H1 (cell line): ENCODE data around the gene ARHGEF11. TPM values are rescaled to one million over a fixed set of nuclear protein-coding genes. Genes with fewer than 3 reads are reported as not detected.

Experiments used
- CTCF ChIA-PET: fragments of 300-600 bp; sonication (Branson Sonifier 250); formaldehyde crosslinking; loops from one replicate; lab custom pipeline; 2021; ENCODE audit not compliant: partially characterized antibody; lab: Charles Lee
- POLR2A ChIA-PET: fragments of 300-600 bp; sonication (Branson Sonifier 250); formaldehyde crosslinking; loops from one replicate; lab custom pipeline; 2021; ENCODE audit warnings: inconsistent platforms; ENCODE audit not compliant: partially characterized antibody; lab: Charles Lee
- DNase-seq, 2 experiments: peaks; one replicate each; pipeline versions ENCODE4 v3.0.0 to v3.0.0-alpha.2; 2010 to 2022; ENCODE audit warnings: low spot score in 2 of 2, low read depth in 1 of 2, mixed read lengths in 1 of 2
- FAIRE-seq: peaks from 2 replicates; lab custom pipeline; 2011; peaks lifted over from hg19 to GRCh38; lab: Jason Lieb, UNC
- H2AFZ ChIP-seq: 2 replicates; pipeline ENCODE4 v1.8.1; 2012; ENCODE audit warnings: low read length, inconsistent platforms
- H2AK5ac ChIP-seq: 2 replicates; pipeline ENCODE4 v1.6.1; 2013; ENCODE audit warnings: low read depth, low read length
- H2BK120ac ChIP-seq: replicated peaks from 2 replicates; pipeline ENCODE3; 2013; ENCODE audit warnings: low read depth, low read length, inconsistent platforms
- H2BK12ac ChIP-seq: 2 replicates; pipeline ENCODE4 v1.6.1; 2013; ENCODE audit warnings: low read depth, low read length
- H2BK15ac ChIP-seq: 2 replicates; pipeline ENCODE4 v1.6.1; 2013; ENCODE audit warnings: low read length
- H2BK20ac ChIP-seq: 2 replicates; pipeline ENCODE4 v1.6.1; 2013; ENCODE audit warnings: low read length
- H2BK5ac ChIP-seq: 2 replicates; pipeline ENCODE4 v1.6.1; 2013; ENCODE audit warnings: low read depth, low read length
- H3K14ac ChIP-seq: 2 replicates; pipeline ENCODE4 v1.6.1; 2013; ENCODE audit warnings: inconsistent platforms; ENCODE audit not compliant: insufficient read length
- H3K18ac ChIP-seq: 2 replicates; pipeline ENCODE4 v1.6.1; 2013; ENCODE audit warnings: low read length; ENCODE audit errors: extremely low read depth
- H3K23ac ChIP-seq: 2 replicates; pipeline ENCODE4 v1.6.1; 2013; ENCODE audit warnings: inconsistent platforms; ENCODE audit not compliant: insufficient read length
- H3K23me2 ChIP-seq: 2 replicates; pipeline ENCODE4 v1.6.1; 2013; ENCODE audit warnings: low read depth, low read length
- H3K27ac ChIP-seq: 2 replicates; pipeline ENCODE4 v1.6.1; 2011; ENCODE audit warnings: low read depth, low read length, inconsistent platforms
- H3K27me3 ChIP-seq, 4 experiments: replicated peaks in 1 of 4; 1 replicate in 1 of 4; 2 replicates in 3 of 4; pipeline versions ENCODE4 v1.6.1 to v1.8.1; 2011 to 2013; ENCODE audit warnings: low read length in 3 of 4, mild to moderate bottlenecking in 3 of 4, inconsistent platforms in 2 of 4, mixed read lengths in 2 of 4, moderate library complexity in 1 of 4; ENCODE audit not compliant: control insufficient read depth in 3 of 4, insufficient read depth in 3 of 4; ENCODE audit errors: extremely low read depth in 1 of 4
- H3K36me3 ChIP-seq, 4 experiments: 2 replicates each; pipeline versions ENCODE4 v1.6.1 to v1.8.1; 2011 to 2013; ENCODE audit warnings: mild to moderate bottlenecking in 4 of 4, low read length in 3 of 4, moderate library complexity in 2 of 4, control low read depth in 1 of 4, inconsistent platforms in 1 of 4; ENCODE audit not compliant: insufficient read depth in 4 of 4, control insufficient read depth in 2 of 4
- H3K4ac ChIP-seq: replicated peaks from 2 replicates; pipeline ENCODE3; 2013; ENCODE audit warnings: low read length, low read depth, mixed read lengths, inconsistent platforms; ENCODE audit not compliant: insufficient read length
- H3K4me1 ChIP-seq, 4 experiments: replicated peaks in 1 of 4; 1 replicate in 1 of 4; 2 replicates in 3 of 4; pipeline versions ENCODE4 v1.6.1 to v1.8.1; 2011 to 2013; ENCODE audit warnings: low read length in 3 of 4, inconsistent platforms in 2 of 4, mixed read lengths in 1 of 4; ENCODE audit not compliant: insufficient read depth in 4 of 4, control insufficient read depth in 3 of 4
- H3K4me2 ChIP-seq, 2 experiments: 2 replicates each; pipeline versions ENCODE4 v1.6.1 to v1.8.1; 2011 to 2013; ENCODE audit warnings: low read depth in 2 of 2, low read length in 2 of 2, control low read depth in 1 of 2, inconsistent platforms in 1 of 2, mild to moderate bottlenecking in 1 of 2; ENCODE audit not compliant: insufficient read depth in 1 of 2
- H3K4me3 ChIP-seq, 4 experiments: fragments of 200-600, 300-600 bp in 1 of 4; sonication (generic), shearing (Covaris generic), sonication (Bioruptor Twin) in 1 of 4; 2 replicates each; pipeline versions ENCODE4 v1.5.1 to v1.8.1; 2011 to 2016; ENCODE audit warnings: low read length in 4 of 4, low read depth in 3 of 4, control low read depth in 2 of 4, inconsistent platforms in 2 of 4, mild to moderate bottlenecking in 2 of 4, mixed read lengths in 1 of 4, moderate library complexity in 1 of 4; ENCODE audit not compliant: insufficient read depth in 2 of 4; ENCODE audit errors: extremely low read depth in 1 of 4
- H3K56ac ChIP-seq: replicated peaks from 2 replicates; pipeline ENCODE3; 2013; ENCODE audit warnings: low read depth, mild to moderate bottlenecking, mixed read lengths, low read length, inconsistent platforms; ENCODE audit not compliant: insufficient read length
- H3K79me1 ChIP-seq: 2 replicates; pipeline ENCODE4 v1.6.1; 2013; ENCODE audit warnings: low read depth, low read length, control low read depth
- H3K79me2 ChIP-seq, 2 experiments: 2 replicates each; pipeline versions ENCODE4 v1.6.1 to v1.8.1; 2012 to 2013; ENCODE audit warnings: low read length in 2 of 2, mild to moderate bottlenecking in 2 of 2, inconsistent platforms in 1 of 2; ENCODE audit not compliant: insufficient read depth in 2 of 2, control insufficient read depth in 1 of 2
- H3K9ac ChIP-seq, 4 experiments: replicated peaks in 1 of 4; 1 replicate in 1 of 4; 2 replicates in 3 of 4; pipeline versions ENCODE4 v1.6.1 to v1.8.1; 2011 to 2013; ENCODE audit warnings: low read depth in 3 of 4, low read length in 3 of 4, control low read depth in 2 of 4, mild to moderate bottlenecking in 2 of 4, moderate library complexity in 2 of 4, inconsistent platforms in 1 of 4; ENCODE audit errors: extremely low read depth in 1 of 4
- H3K9me3 ChIP-seq, 2 experiments: 2 replicates each; pipeline versions ENCODE4 v1.6.1 to v1.8.1; 2012 to 2013; ENCODE audit warnings: mild to moderate bottlenecking in 2 of 2, moderate library complexity in 2 of 2, control low read depth in 1 of 2, inconsistent platforms in 1 of 2, low read depth in 1 of 2, low read length in 1 of 2, mixed read lengths in 1 of 2; ENCODE audit not compliant: insufficient read depth in 2 of 2
- H4K20me1 ChIP-seq, 2 experiments: replicated peaks in 1 of 2; 2 replicates each; pipeline versions ENCODE3 to v1.8.1; 2011 to 2013; ENCODE audit warnings: inconsistent platforms in 2 of 2, low read length in 2 of 2, mild to moderate bottlenecking in 1 of 2; ENCODE audit not compliant: insufficient read depth in 2 of 2, control insufficient read depth in 1 of 2
- H4K5ac ChIP-seq: 2 replicates; pipeline ENCODE4 v1.6.1; 2013; ENCODE audit warnings: low read length, low read depth, mixed read lengths, inconsistent platforms; ENCODE audit not compliant: insufficient read length
- H4K8ac ChIP-seq: 2 replicates; pipeline ENCODE4 v1.8.0; 2013; ENCODE audit warnings: mild to moderate bottlenecking, moderate library complexity, low read length, inconsistent platforms; ENCODE audit not compliant: insufficient read depth; ENCODE audit errors: extremely low read depth
- H4K91ac ChIP-seq: replicated peaks from 2 replicates; pipeline ENCODE3; 2013; ENCODE audit warnings: low read length, mixed read lengths, inconsistent platforms; ENCODE audit not compliant: insufficient read length
- ATF3 ChIP-seq: IDR thresholded peaks from 2 replicates; pipeline ENCODE4 v1.6.1; 2011; ENCODE audit warnings: low read depth, mild to moderate bottlenecking, low read length; ENCODE audit not compliant: insufficient read depth
- BACH1 ChIP-seq: IDR thresholded peaks from 2 replicates; pipeline ENCODE4 v1.6.1; 2012; ENCODE audit warnings: low read length, improper control_type of control experiment
- CBX5 ChIP-seq: fragments of 300-800, 300-1000 bp; sonication (generic); IDR thresholded peaks from 2 replicates; pipeline ENCODE4 v1.7.1; 2016; ENCODE audit warnings: antibody characterized with exemption, low read length, low read depth
- KDM4A ChIP-seq: IDR thresholded peaks from one replicate; pipeline ENCODE4 v1.7.1; 2012; ENCODE audit warnings: low read depth, mild to moderate bottlenecking, moderate library complexity, low read length, inconsistent platforms; ENCODE audit not compliant: severe bottlenecking
- KDM5A ChIP-seq: fragments of 200-600 bp; IDR thresholded peaks from 2 replicates; pipeline ENCODE4 v1.7.1; 2012; ENCODE audit warnings: mild to moderate bottlenecking, low read length, inconsistent platforms, mixed read lengths
- NRF1 ChIP-seq: IDR thresholded peaks from 2 replicates; pipeline ENCODE4 v1.6.1; 2011; ENCODE audit warnings: mild to moderate bottlenecking, low read depth, low read length, improper control_type of control experiment
- POLR2A ChIP-seq, 2 experiments: IDR thresholded peaks; 1 replicate in 1 of 2; 2 replicates in 1 of 2; pipeline ENCODE4 v1.6.1; 2011; ENCODE audit warnings: low read depth in 2 of 2, low read length in 2 of 2, mild to moderate bottlenecking in 2 of 2; ENCODE audit errors: control extremely low read depth in 1 of 2
- SIRT6 ChIP-seq: IDR thresholded peaks from one replicate; pipeline ENCODE4 v1.7.1; 2012; ENCODE audit warnings: low read length, inconsistent platforms
- SRF ChIP-seq: IDR thresholded peaks from 2 replicates; pipeline ENCODE4 v1.6.1; 2011; ENCODE audit warnings: mild to moderate bottlenecking, low read depth, low read length, moderate library complexity
- SUZ12 ChIP-seq: fragments of 200-600 bp; sonication (generic); IDR thresholded peaks from 2 replicates; pipeline ENCODE4 v1.6.1; 2012; ENCODE audit warnings: mild to moderate bottlenecking, inconsistent platforms, low read length, moderate library complexity, mixed read lengths
- TAF7 ChIP-seq: optimal IDR thresholded peaks from 2 replicates; pipeline ENCODE3; 2011; ENCODE audit warnings: low read depth, mild to moderate bottlenecking, inconsistent platforms, low read length, moderate library complexity, borderline replicate concordance
- TCF12 ChIP-seq: IDR thresholded peaks from 2 replicates; pipeline ENCODE4 v1.6.1; 2011; ENCODE audit warnings: low read depth, mild to moderate bottlenecking, low read length
- WGBS, 2 experiments: shearing (Covaris generic) in 1 of 2; methylation state at CpG; one replicate each; pipeline versions ENCODE4 v1.1.6 to v1.1.7; 2013 to 2015; ENCODE audit warnings: low lambda C conversion rate in 2 of 2, mixed read lengths in 2 of 2, inconsistent platforms in 1 of 2, low coverage in 1 of 2, missing lambda C conversion rate in 1 of 2; ENCODE audit not compliant: insufficient replicate concordance in 2 of 2, insufficient coverage in 1 of 2, insufficient read length in 1 of 2; ENCODE audit errors: extremely low coverage in 1 of 2, missing lambda C conversion rate in 1 of 2; 5-methylcytosine and 5-hydroxymethylcytosine counted together
- polyA plus RNA-seq, 7 experiments: library from polyadenylated mRNA; depleted of rRNA in 3 of 7; stranded (reverse) in 5 of 7; unstranded in 2 of 7; fragments of >200 nt in 5 of 7; fragments of 200-250 nt in 2 of 7; gene quantifications; 1 replicate in 5 of 7; 2 replicates in 1 of 7; 4 replicates in 1 of 7; pipeline versions ENCODE4 v1.2.1 to v1.2.3, GENCODE V29; 2011 to 2013; ENCODE audit warnings: missing spikeins in 2 of 7, mixed read lengths in 2 of 7
- total RNA-seq: library from RNA; stranded (reverse); fragmentation: NEBNext Ultra II Directional; extraction: Animal tissue kit (Norgen Biotek cat#: 25700); gene quantifications from 2 replicates; pipeline ENCODE4 v1.2.1, GENCODE V29; 2021

ARHGEF11 gene
- total and polyA plus RNA-seq, 2 of the 8 experiments (the other 6 are each of a cell fraction or from before 2014, with no cell fraction given) = 19.9 to 33.1 TPM

- H2BK5ac ChIP-seq = no peak overlapping the region
- POLR2A ChIA-PET = no interaction called here
- H3K79me1 ChIP-seq = no peaks in the 10 kb centered on the region
- no peaks in the 10 kb centered on the region for H3K23me2 ChIP-seq
- H2AFZ ChIP-seq = no peak overlapping the region
- H2AK5ac ChIP-seq = no peak overlapping the region
- H3K4me2 ChIP-seq = no peak overlapping the region
- H4K8ac ChIP-seq = no peak overlapping the region
- no peak for FAIRE-seq
- peaks cover 17 to 67% (median 46%) of the 10 kb centered on the region in 4 experiments; a peak in 7 of 8 replicates for H3K36me3 ChIP-seq
- no peak overlapping the region for H3K14ac ChIP-seq
- 86% methylated on average over 10 of the region's 10 CpGs; no CpG with 5 or more reads in 1 of the 2 experiments for WGBS, 2 experiments
- no peak for TF ChIP-seq CBX5
- TF ChIP-seq NRF1 = no peak
- no peak for TF ChIP-seq BACH1
- TF ChIP-seq ATF3 = no peak
- no peak for TF ChIP-seq SIRT6
- no peak for TF ChIP-seq TAF7
- no peak for TF ChIP-seq SUZ12
- TF ChIP-seq POLR2A (IDR thresholded peaks at IDR 0.05; ENCODE audit: control extremely low read depth in 1 of 2, low read depth in 2 of 2, low read length in 2 of 2) = no peak
- no peak for TF ChIP-seq SRF
- no peak for TF ChIP-seq KDM4A
- no peak for TF ChIP-seq KDM5A
- no peak for TF ChIP-seq TCF12
- TF ChIP-seq, all 59 proteins: peak for 0
- no peak overlapping the region for H3K56ac ChIP-seq
- no peaks in the 10 kb centered on the region for H3K79me2 ChIP-seq
- H3K4ac ChIP-seq = no peak overlapping the region
- no peak for DNase-seq
- no peaks in the 10 kb centered on the region for H3K4me1 ChIP-seq
- H2BK120ac ChIP-seq = no peak overlapping the region
- no peak overlapping the region for H3K9ac ChIP-seq
- H3K23ac ChIP-seq = no peak overlapping the region
- no peak overlapping the region for H2BK12ac ChIP-seq
- no peak overlapping the region for H2BK15ac ChIP-seq
- H3K18ac ChIP-seq = no peak overlapping the region
- H4K5ac ChIP-seq = no peak overlapping the region
- peaks cover 0 to 2% of the 10 kb centered on the region in 2 experiments for H4K20me1 ChIP-seq
- H3K27ac ChIP-seq = no peak overlapping the region
- no peak overlapping the region for H3K4me3 ChIP-seq
- CTCF ChIA-PET = interaction anchor here (0.7 to 2.4 kb wide), 10 partner anchors 8 to 134 kb away, joined by 3 to 11 read pairs (median 4); no protein-coding TSS in a partner anchor
- no peaks in the 10 kb centered on the region for H3K9me3 ChIP-seq
- H3K27me3 ChIP-seq = no peaks in the 10 kb centered on the region
- no peak overlapping the region for H2BK20ac ChIP-seq
- H4K91ac ChIP-seq = no peak overlapping the region
Observed at GRCh38 chr1:156956333-156956732, 89.2 kb downstream of the ARHGEF11 start.
